Activated CD8-positive, alpha-beta T cell treated with anti-CD3 and anti-CD28 coated beads for 36 hours (primary cell): ENCODE data around the gene SCFD2. TPM values are rescaled to one million over a fixed set of nuclear protein-coding genes. Genes with fewer than 3 reads are reported as not detected.

Source experiments
- ATAC-seq: fragments of 200-7000 bp; cut with Tn5 transposase; one replicate; pipeline ENCODE4 v1.10.0; 2021; ENCODE audit warnings: mild to moderate bottlenecking, moderate library complexity
- CTCF ChIA-PET: fragments of 350-600 bp; sonication (Branson Sonifier 250); formaldehyde crosslinking; loops from one replicate; lab custom pipeline; 2021; ENCODE audit warnings: antibody characterized with exemption; lab: Charles Lee
- POLR2A ChIA-PET: fragments of 350-600 bp; sonication (Branson Sonifier 250); formaldehyde crosslinking; loops from one replicate; lab custom pipeline; 2021; ENCODE audit warnings: antibody characterized with exemption; lab: Charles Lee
- DNase-seq: peaks from one replicate; pipeline ENCODE4 v3.0.0-alpha.2; 2020
- H3K27ac Mint-ChIP-seq: one replicate; pipeline ENCODE4 v1.8.0; 2021; ENCODE audit warnings: mild to moderate bottlenecking, mixed read lengths
- H3K27me3 Mint-ChIP-seq: one replicate; pipeline ENCODE4 v1.8.0; 2021; ENCODE audit warnings: mixed read lengths
- H3K36me3 Mint-ChIP-seq: one replicate; pipeline ENCODE4 v1.8.0; 2021; ENCODE audit warnings: low read depth, mixed read lengths
- H3K4me1 Mint-ChIP-seq: one replicate; pipeline ENCODE4 v1.8.0; 2021; ENCODE audit warnings: low read depth, mixed read lengths
- H3K4me3 Mint-ChIP-seq: one replicate; pipeline ENCODE4 v1.8.0; 2021; ENCODE audit warnings: mild to moderate bottlenecking, moderate library complexity, mixed read lengths
- H3K9me3 Mint-ChIP-seq: one replicate; pipeline ENCODE4 v1.8.0; 2021; ENCODE audit warnings: mixed read lengths
- intact Hi-C: fragments of 100-400 bp; cut with micrococcal nuclease; formaldehyde crosslinking; loops from one replicate; pipeline ENCODE4 v1.10.0; 2022
- total RNA-seq, 2 experiments: library from RNA; stranded (reverse); gene quantifications; one replicate each; pipeline ENCODE4 v1.2.3, GENCODE V29; 2021
- TF ChIP-seq, protein P1 (sequence below): fragments of 200-600 bp; IDR thresholded peaks from one replicate; pipeline ENCODE4 v1.8.0; 2022; ENCODE audit warnings: antibody characterized with exemption, mild to moderate bottlenecking

The SCFD2 gene
- total RNA-seq, 2 experiments from 2014 or later, result 21.4 to 22.1 TPM

DNA sequence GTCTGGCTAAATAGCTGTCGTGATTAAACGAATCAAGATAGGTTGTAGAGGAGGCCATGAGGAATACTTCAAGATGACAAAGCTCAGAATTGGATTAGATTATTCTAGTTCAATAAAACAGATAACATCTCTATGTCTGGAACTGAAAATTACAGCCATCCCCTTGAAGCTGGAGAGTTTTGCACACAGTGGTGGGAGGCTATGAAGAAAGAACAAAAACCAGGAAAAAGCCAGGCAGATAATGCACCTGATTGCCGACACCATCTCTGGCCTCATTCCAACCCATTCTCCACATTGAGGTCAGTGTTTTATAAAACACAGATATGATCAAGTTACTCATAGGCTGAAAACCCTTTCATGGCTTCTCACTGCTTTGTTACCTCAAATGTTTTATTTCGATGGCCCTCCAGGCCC lies 315.5 kb downstream of the SCFD2 start:
- CTCF ChIA-PET, result interaction anchor here (1.0 kb wide), 1 partner anchor 13 kb away, joined by 3 read pairs; no protein-coding TSS in a partner anchor
- no peak for ATAC-seq
- H3K9me3 Mint-ChIP-seq, result no peaks in the 10 kb centered on the region

DNA sequence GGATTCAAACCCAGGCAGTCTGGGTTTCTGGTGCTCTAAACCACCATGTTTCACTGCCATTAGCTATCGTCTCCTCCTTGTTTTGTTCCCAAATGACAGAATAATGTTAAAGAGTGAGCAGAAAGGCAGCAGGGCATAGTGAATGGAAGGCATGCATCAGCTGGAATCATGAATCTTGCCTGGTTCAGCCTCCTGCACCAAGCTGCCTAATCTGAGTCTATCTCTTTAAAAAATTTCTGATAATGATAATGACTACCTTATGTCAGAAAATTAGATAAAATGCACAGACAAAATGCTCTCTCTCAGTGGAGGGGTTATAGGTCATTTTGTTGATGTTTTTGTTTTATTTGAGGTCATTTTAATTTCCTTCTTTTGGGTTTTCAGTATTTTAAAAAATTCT lies 316.3 kb downstream of the SCFD2 start:
- TF ChIP-seq, protein P1, sequence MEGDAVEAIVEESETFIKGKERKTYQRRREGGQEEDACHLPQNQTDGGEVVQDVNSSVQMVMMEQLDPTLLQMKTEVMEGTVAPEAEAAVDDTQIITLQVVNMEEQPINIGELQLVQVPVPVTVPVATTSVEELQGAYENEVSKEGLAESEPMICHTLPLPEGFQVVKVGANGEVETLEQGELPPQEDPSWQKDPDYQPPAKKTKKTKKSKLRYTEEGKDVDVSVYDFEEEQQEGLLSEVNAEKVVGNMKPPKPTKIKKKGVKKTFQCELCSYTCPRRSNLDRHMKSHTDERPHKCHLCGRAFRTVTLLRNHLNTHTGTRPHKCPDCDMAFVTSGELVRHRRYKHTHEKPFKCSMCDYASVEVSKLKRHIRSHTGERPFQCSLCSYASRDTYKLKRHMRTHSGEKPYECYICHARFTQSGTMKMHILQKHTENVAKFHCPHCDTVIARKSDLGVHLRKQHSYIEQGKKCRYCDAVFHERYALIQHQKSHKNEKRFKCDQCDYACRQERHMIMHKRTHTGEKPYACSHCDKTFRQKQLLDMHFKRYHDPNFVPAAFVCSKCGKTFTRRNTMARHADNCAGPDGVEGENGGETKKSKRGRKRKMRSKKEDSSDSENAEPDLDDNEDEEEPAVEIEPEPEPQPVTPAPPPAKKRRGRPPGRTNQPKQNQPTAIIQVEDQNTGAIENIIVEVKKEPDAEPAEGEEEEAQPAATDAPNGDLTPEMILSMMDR, result no peak
- CTCF ChIA-PET, result interaction anchor here (1.0 kb wide), 1 partner anchor 14 kb away, joined by 3 read pairs; no protein-coding TSS in a partner anchor
- Mint-ChIP-seq H3K27ac (no peak overlapping the region), H3K36me3 (peaks cover 5% of the 10 kb centered on the region), H3K4me1 (no peaks in the 10 kb centered on the region), H3K27me3 (no peaks in the 10 kb centered on the region), H3K4me3 (no peak overlapping the region), H3K9me3 (no peaks in the 10 kb centered on the region)
- DNase-seq (no peak), ATAC-seq (no peak)
- intact Hi-C loops, result no loop called here
- POLR2A ChIA-PET, result no interaction called here

More for the DNA sequence above, 315.5 kb downstream of the SCFD2 start:
- no peak for DNase-seq
- POLR2A ChIA-PET, result no interaction called here
- Mint-ChIP-seq H3K27ac (no peak overlapping the region), H3K27me3 (no peaks in the 10 kb centered on the region), H3K4me3 (no peak overlapping the region), H3K4me1 (no peaks in the 10 kb centered on the region), H3K36me3 (peaks cover 5% of the 10 kb centered on the region)
- intact Hi-C loops, result no loop called here
- TF ChIP-seq, protein P1, result no peak

DNA sequence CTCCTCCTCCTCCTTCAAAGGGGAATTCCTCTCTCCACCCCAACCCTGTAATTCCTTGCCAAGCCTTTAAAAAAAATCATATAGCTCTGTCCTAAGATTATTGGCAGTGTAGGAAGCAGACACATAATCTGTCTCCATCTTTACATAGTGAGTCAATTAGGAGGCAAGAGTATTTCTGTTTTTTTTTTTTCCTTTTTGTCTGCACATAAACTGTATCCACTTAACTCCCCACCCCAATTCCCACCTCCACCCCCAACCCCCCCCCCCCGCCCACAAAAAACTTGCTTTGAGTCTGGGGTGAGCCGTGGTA lies 321.3 kb downstream of the SCFD2 start:
- CTCF ChIA-PET, result no interaction called here
- H3K36me3 Mint-ChIP-seq, result peaks cover 5% of the 10 kb centered on the region
- H3K4me1 Mint-ChIP-seq, result no peaks in the 10 kb centered on the region
- TF ChIP-seq, protein P1, result no peak
- H3K4me3 Mint-ChIP-seq, result no peak overlapping the region
- intact Hi-C loops, result no loop called here
- H3K27ac Mint-ChIP-seq, result no peak overlapping the region
- H3K9me3 Mint-ChIP-seq, result no peaks in the 10 kb centered on the region
- ATAC-seq (no peak), DNase-seq (no peak)
- no peaks in the 10 kb centered on the region for H3K27me3 Mint-ChIP-seq
- POLR2A ChIA-PET, result no interaction called here

DNA sequence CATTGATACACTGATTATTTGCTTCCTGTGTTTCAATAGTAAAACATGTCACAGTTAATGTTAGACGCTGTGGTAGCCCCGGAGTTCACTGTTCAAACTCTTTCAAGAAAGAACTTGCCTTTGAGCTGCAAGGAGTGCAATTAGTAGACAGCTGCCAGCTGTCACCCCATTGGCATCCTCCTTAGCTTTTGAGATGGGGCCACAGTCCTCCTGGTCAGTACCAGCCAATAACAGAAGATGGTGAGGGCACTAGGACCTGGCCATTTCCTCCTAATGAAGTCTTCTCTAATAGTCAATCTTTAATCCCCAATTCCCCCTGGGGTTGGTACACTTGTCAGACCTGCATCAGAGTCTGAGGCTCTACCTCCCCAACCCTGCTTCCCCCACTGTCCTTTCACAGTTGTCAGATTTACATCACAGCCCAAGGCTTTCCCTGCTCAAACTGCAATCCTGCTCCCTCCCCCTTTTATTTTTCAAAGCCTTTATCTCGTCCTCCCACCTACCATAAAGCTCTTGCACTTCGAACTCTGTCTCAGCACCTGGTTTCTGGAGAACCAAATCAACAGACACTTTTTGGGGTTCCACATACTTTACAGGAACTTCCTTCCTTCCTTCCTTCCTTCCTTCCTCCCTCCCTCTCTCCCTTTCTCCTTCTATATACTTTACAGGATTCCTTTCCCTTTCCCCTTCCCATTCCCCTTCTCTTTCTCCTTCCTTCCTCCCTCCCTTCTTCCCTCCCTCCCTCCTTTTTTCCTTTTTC lies 321.8 kb downstream of the SCFD2 start:
- ChIA-PET POLR2A (no interaction called here), CTCF (no interaction called here)
- intact Hi-C loops, result no loop called here
- Mint-ChIP-seq H3K27me3 (no peaks in the 10 kb centered on the region), H3K4me1 (peaks cover 2% of the 10 kb centered on the region), H3K4me3 (no peak overlapping the region), H3K9me3 (no peaks in the 10 kb centered on the region), H3K27ac (no peak overlapping the region), H3K36me3 (peaks cover 5% of the 10 kb centered on the region)
- no peak for DNase-seq
- TF ChIP-seq, protein P1, result no peak
- no peak for ATAC-seq

DNA sequence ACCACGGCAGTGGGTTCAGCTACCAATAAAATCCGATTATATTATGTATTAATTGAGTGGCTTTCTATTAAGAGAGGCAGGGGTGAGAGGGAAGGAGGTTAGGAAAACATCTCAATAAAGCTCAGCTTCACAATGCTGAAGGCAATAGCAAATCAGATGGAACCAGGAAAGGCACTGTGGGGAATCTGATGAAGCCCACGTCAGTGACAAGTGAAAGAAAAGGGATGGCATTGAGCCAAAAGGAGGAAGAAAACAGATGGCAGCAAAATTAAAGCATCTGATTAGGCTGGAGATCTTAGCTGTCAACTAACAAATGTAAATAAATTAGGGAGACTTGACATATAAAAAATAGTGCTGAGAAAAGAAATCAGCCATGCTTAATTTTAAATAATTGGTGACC lies 322.8 kb downstream of the SCFD2 start:
- Mint-ChIP-seq H3K4me1 (peaks cover 3% of the 10 kb centered on the region), H3K36me3 (peaks cover 5% of the 10 kb centered on the region), H3K9me3 (no peaks in the 10 kb centered on the region), H3K27me3 (no peaks in the 10 kb centered on the region), H3K27ac (no peak overlapping the region), H3K4me3 (no peak overlapping the region)
- POLR2A ChIA-PET, result no interaction called here
- no peak for ATAC-seq
- CTCF ChIA-PET, result no interaction called here
- no peak for DNase-seq
- TF ChIP-seq, protein P1, result no peak
- intact Hi-C loops, result no loop called here
